ENCODE measurements around the gene SYT9. TPM values are rescaled to one million over a fixed set of nuclear protein-coding genes. Genes with fewer than 3 reads are reported as not detected.
A peak's percentile ranks its signal among the peaks of the same experiment; 100 is the strongest.

SYT9 gene
- total and polyA plus RNA-seq, 12 donors: 0.94 to 17.7 (median 5.0) TPM

- Histone ChIP-seq H3K27me3 (no peaks in the 10 kb centered on the region), H3K4me1 (replicated peaks in 1 of 2) (peaks cover 5 to 19% of the 10 kb centered on the region in 2 donors), H3K9me3 (replicated peaks in 1 of 3) (no peaks in the 10 kb centered on the region), H3K36me3 (replicated peaks in 1 of 2) (no peaks in the 10 kb centered on the region), H3K4me3 (no peak overlapping the region), H3K27ac (no peak overlapping the region)
- WGBS, 4 donors: 92 to 96% (median 94%) methylated on average over 3 of the region's 3 CpGs
- intact Hi-C loops (cut with DNase I): no loop called here
- no peak for DNase-seq
- TF ChIP-seq POLR2A (IDR thresholded peaks at IDR 0.05): no peak
- TF ChIP-seq, protein P1, sequence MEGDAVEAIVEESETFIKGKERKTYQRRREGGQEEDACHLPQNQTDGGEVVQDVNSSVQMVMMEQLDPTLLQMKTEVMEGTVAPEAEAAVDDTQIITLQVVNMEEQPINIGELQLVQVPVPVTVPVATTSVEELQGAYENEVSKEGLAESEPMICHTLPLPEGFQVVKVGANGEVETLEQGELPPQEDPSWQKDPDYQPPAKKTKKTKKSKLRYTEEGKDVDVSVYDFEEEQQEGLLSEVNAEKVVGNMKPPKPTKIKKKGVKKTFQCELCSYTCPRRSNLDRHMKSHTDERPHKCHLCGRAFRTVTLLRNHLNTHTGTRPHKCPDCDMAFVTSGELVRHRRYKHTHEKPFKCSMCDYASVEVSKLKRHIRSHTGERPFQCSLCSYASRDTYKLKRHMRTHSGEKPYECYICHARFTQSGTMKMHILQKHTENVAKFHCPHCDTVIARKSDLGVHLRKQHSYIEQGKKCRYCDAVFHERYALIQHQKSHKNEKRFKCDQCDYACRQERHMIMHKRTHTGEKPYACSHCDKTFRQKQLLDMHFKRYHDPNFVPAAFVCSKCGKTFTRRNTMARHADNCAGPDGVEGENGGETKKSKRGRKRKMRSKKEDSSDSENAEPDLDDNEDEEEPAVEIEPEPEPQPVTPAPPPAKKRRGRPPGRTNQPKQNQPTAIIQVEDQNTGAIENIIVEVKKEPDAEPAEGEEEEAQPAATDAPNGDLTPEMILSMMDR (IDR thresholded peaks at IDR 0.05): no peak
Observed at GRCh38 chr11:7508087-7508486, 256.4 kb downstream of the SYT9 start.

DNA sequence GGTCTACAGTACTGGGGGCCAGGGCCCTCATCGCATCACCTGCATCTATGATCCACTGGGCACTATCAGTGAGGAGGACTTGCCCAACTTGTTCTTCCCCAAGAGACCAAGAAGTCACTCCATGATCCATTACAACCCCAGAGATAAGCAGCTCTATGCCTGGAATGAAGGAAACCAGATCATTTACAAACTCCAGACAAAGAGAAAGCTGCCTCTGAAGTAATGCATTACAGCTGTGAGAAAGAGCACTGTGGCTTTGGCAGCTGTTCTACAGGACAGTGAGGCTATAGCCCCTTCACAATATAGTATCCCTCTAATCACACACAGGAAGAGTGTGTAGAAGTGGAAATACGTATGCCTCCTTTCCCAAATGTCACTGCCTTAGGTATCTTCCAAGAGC, 258.3 kb downstream of the SYT9 start:
- intact Hi-C loops (cut with DNase I): loop anchor here in 1 of 2 donors (10.0 kb wide), 1 partner anchor 155 kb away; no protein-coding TSS in a partner anchor
- TF ChIP-seq POLR2A (IDR thresholded peaks at IDR 0.05): no peak
- TF ChIP-seq, protein P1 (IDR thresholded peaks at IDR 0.05): no peak
- H3K4me1 ChIP-seq (replicated peaks in 1 of 2): peaks cover 11 to 26% of the 10 kb centered on the region in 2 donors
- H3K4me3 ChIP-seq: no peak overlapping the region
- no peaks in the 10 kb centered on the region for H3K9me3 ChIP-seq (replicated peaks in 1 of 3)
- no peaks in the 10 kb centered on the region for H3K27me3 ChIP-seq
- DNase-seq: no peak
- no peaks in the 10 kb centered on the region for H3K36me3 ChIP-seq (replicated peaks in 1 of 2)
- 94 to 97% (median 96%) methylated on average over 1 to 2 of the region's 2 CpGs for WGBS, 4 donors
- H3K27ac ChIP-seq: no peak overlapping the region

DNA sequence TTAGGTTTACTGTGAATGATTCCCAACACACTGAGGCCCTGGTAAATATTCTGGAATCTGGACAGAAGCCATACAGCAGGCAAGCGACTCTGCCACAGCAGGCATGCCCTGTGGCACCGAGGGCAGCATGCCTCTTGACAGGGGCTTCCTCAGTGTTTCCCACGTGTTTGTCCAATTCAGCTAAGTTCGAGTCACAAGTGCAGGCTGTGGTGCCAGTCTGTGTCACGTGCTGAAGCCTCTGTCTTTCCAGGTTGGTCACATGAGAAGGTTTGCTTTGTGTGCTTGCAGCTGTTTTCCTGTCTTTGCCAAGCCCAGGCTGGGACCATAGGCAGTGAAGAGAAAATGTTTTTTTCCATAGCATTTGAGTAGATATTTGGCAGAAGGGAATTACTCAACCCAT, 259.7 kb downstream of the SYT9 start:
- Histone ChIP-seq H3K27ac (peak overlapping the region in 1 of 5 donors; percentile 97), H3K4me1 (replicated peaks in 1 of 2) (peaks cover 11 to 26% of the 10 kb centered on the region in 2 donors), H3K27me3 (no peaks in the 10 kb centered on the region), H3K9me3 (replicated peaks in 1 of 3) (no peaks in the 10 kb centered on the region), H3K4me3 (no peak overlapping the region), H3K36me3 (replicated peaks in 1 of 2) (no peaks in the 10 kb centered on the region)
- TF ChIP-seq, protein P1 (IDR thresholded peaks at IDR 0.05): no peak
- no peak for TF ChIP-seq POLR2A (IDR thresholded peaks at IDR 0.05)
- 39 to 55% (median 52%) methylated on average over 4 to 5 of the region's 5 CpGs for WGBS, 4 donors
- intact Hi-C loops (cut with DNase I): loop anchor here in 1 of 2 donors (10.0 kb wide), 1 partner anchor 153 kb away; no protein-coding TSS in a partner anchor
- DNase-seq: peak; percentile 17 to 84 (median 45)

DNA sequence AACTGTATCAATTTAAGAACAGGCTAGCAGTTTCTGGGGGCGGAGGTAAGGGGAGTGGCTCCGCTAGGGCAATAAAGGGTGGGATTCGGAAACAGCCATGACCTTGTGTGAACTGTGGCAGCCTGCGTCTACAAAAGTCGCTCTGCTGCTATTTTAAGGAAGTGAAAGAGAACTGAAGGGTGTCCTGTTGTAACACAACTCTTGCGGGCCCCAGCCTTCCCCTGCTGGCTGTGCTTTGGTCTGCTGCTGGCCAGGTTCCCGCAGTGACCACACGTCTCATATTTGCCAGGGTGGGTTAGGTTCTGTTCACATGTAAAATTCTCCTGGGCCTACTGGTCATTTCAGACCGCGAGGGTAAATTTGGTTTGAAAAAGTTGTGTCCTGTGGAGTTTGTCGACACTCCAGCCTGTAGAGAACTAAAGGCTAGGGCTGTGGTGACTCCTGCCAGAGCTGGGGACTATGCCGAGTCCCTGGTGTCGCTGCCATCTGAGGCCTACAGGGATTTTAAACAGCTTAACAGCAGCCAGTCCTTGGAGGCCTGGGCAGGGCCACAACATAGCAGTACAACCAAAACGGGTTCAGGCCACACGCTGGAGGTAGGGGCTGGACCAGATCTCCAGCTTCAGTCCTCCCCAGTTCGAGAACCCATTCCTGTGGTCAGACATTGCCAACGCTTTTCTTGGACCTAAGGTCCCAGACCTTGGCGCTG, 261.0 kb downstream of the SYT9 start:
- H3K27me3 ChIP-seq: no peaks in the 10 kb centered on the region
- WGBS, 4 donors: 23 to 35% (median 30%) methylated on average over 14 to 18 of the region's 18 CpGs
- intact Hi-C loops (cut with DNase I): loop anchor here in 1 of 2 donors (10.0 kb wide), 1 partner anchor 152 kb away; no protein-coding TSS in a partner anchor
- H3K36me3 ChIP-seq (replicated peaks in 1 of 2): no peaks in the 10 kb centered on the region
- peaks cover 11 to 26% of the 10 kb centered on the region in 2 donors for H3K4me1 ChIP-seq (replicated peaks in 1 of 2)
- TF ChIP-seq POLR2A (IDR thresholded peaks at IDR 0.05): peak in 1 of 2 donors; percentile 19
- TF ChIP-seq, protein P1 (IDR thresholded peaks at IDR 0.05): no peak
- no peaks in the 10 kb centered on the region for H3K9me3 ChIP-seq (replicated peaks in 1 of 3)
- peak overlapping the region in 2 of 4 donors; percentile 72 to 92 for H3K4me3 ChIP-seq
- H3K27ac ChIP-seq: peak overlapping the region; percentile 77 to 97 (median 89)
- peak; percentile 49 to 88 (median 74) for DNase-seq
